Caco-2 (cell line): ENCODE data around the gene HADH. TPM values are rescaled to one million over a fixed set of nuclear protein-coding genes. Genes with fewer than 3 reads are reported as not detected.

Source experiments
- BruUV-seq: library from RNA; stranded (reverse); fragments of 400-500 nt; replicated peaks from 2 replicates; lab custom pipeline; 2021; lab: Mats Ljungman, UMichigan
- CTCF ChIA-PET: fragments of 300-600 bp; sonication (Branson Sonifier 250); formaldehyde crosslinking; loops from one replicate; lab custom pipeline; 2022; ENCODE audit warnings: antibody characterized with exemption; lab: Charles Lee
- POLR2A ChIA-PET: fragments of 300-600 bp; sonication (Branson Sonifier 250); formaldehyde crosslinking; loops from one replicate; lab custom pipeline; 2022; ENCODE audit warnings: antibody characterized with exemption; lab: Charles Lee
- DNase-seq, 2 experiments: peaks; one replicate each; pipeline versions ENCODE4 v3.0.0 to v3.0.0-alpha.2; 2020 to 2022
- H3K27me3 ChIP-seq: replicated peaks from 2 replicates; pipeline ENCODE4 v1.6.0; 2011; ENCODE audit warnings: low read length; ENCODE audit not compliant: control insufficient read depth, insufficient read depth
- H3K36me3 ChIP-seq: 2 replicates; pipeline ENCODE4 v1.5.1; 2011; ENCODE audit warnings: low read length; ENCODE audit not compliant: control insufficient read depth, insufficient read depth
- H3K4me1 ChIP-seq: fragments of 250-450 bp; sonication (Bioruptor Pico); 2 replicates; pipeline ENCODE4 v1.5.1; 2020; ENCODE audit warnings: mild to moderate bottlenecking
- H3K4me3 ChIP-seq: 2 replicates; pipeline ENCODE4 v1.5.1; 2011; ENCODE audit warnings: low read depth, mild to moderate bottlenecking, control low read depth, low read length
- H3K9me3 ChIP-seq: fragments of 250-450 bp; sonication (Bioruptor Pico); 2 replicates; pipeline ENCODE4 v1.5.1; 2020; ENCODE audit warnings: mild to moderate bottlenecking, moderate library complexity
- H3K27ac Mint-ChIP-seq: one replicate; pipeline ENCODE4 v1.8.0; 2022; ENCODE audit warnings: mixed read lengths; ENCODE audit not compliant: unreplicated experiment
- H3K27me3 Mint-ChIP-seq: one replicate; pipeline ENCODE4 v1.8.0; 2022; ENCODE audit warnings: mixed read lengths; ENCODE audit not compliant: insufficient read depth, unreplicated experiment
- H3K36me3 Mint-ChIP-seq: one replicate; pipeline ENCODE4 v1.8.0; 2022; ENCODE audit warnings: mild to moderate bottlenecking, mixed read lengths; ENCODE audit not compliant: insufficient read depth, unreplicated experiment
- H3K4me1 Mint-ChIP-seq: one replicate; pipeline ENCODE4 v1.8.0; 2022; ENCODE audit warnings: low read depth, mixed read lengths; ENCODE audit not compliant: unreplicated experiment
- H3K4me3 Mint-ChIP-seq: one replicate; pipeline ENCODE4 v1.8.0; 2022; ENCODE audit warnings: mild to moderate bottlenecking, moderate library complexity, mixed read lengths; ENCODE audit not compliant: unreplicated experiment
- H3K9me3 Mint-ChIP-seq: one replicate; pipeline ENCODE4 v1.8.0; 2022; ENCODE audit warnings: mixed read lengths; ENCODE audit not compliant: unreplicated experiment
- intact Hi-C: fragments of 100-400 bp; cut with micrococcal nuclease; formaldehyde crosslinking; loops from one replicate; pipeline ENCODE4 v1.10.0; 2022; ENCODE audit not compliant: unreplicated experiment
- total RNA-seq: library from RNA; stranded (reverse); gene quantifications from 2 replicates; pipeline ENCODE4 v1.2.3, GENCODE V29; 2022
- TF ChIP-seq, protein P1 (sequence below), 2 experiments: fragments of 200-600 bp in 1 of 2; IDR thresholded peaks; 1 replicate in 1 of 2; 2 replicates in 1 of 2; pipeline versions ENCODE4 v1.5.1 to v1.8.0; 2011 to 2022; ENCODE audit warnings: antibody characterized with exemption in 1 of 2, control low read depth in 1 of 2, inconsistent platforms in 1 of 2, low read depth in 1 of 2, low read length in 1 of 2, mild to moderate bottlenecking in 1 of 2, moderate library complexity in 1 of 2; ENCODE audit not compliant: insufficient read depth in 1 of 2, severe bottlenecking in 1 of 2, unreplicated experiment in 1 of 2

The HADH gene
- total RNA-seq, 1 experiment from 2014 or later: 35.8 TPM

DNA sequence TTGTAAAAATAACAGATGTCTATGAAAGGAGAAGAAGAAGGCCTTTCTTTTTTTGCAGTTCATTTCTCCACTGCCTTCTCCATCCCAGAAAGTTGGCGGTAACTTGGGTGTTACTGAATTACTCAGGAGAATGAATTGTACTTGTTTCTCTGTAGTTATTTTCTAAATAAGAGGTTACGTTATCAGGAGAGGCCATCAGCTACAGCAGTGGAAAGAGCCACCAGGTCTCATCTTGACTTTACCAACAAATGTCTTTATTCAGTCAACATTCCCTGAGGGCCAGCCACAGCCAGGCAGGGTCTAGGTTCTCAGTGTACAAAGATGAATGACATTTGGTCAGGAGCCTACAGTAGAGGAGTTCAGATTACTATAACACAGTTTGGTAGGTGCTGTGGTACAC lies 8.1 kb downstream of the HADH start:
- H3K36me3 Mint-ChIP-seq: no peaks in the 10 kb centered on the region
- POLR2A ChIA-PET: no interaction called here
- no peak for DNase-seq
- no peak overlapping the region for H3K4me3 Mint-ChIP-seq
- no peaks in the 10 kb centered on the region for H3K27me3 Mint-ChIP-seq
- intact Hi-C loops: no loop called here
- Histone ChIP-seq H3K36me3 (no peaks in the 10 kb centered on the region; the same call in 1 of the 2 replicates), H3K4me3 (no peak overlapping the region), H3K27me3 (no peaks in the 10 kb centered on the region), H3K4me1 (no peaks in the 10 kb centered on the region), H3K9me3 (no peaks in the 10 kb centered on the region)
- BruUV-seq: no TSS peak
- no peak overlapping the region for H3K27ac Mint-ChIP-seq
- H3K4me1 Mint-ChIP-seq: no peaks in the 10 kb centered on the region
- H3K9me3 Mint-ChIP-seq: peaks cover 14% of the 10 kb centered on the region
- TF ChIP-seq, protein P1, sequence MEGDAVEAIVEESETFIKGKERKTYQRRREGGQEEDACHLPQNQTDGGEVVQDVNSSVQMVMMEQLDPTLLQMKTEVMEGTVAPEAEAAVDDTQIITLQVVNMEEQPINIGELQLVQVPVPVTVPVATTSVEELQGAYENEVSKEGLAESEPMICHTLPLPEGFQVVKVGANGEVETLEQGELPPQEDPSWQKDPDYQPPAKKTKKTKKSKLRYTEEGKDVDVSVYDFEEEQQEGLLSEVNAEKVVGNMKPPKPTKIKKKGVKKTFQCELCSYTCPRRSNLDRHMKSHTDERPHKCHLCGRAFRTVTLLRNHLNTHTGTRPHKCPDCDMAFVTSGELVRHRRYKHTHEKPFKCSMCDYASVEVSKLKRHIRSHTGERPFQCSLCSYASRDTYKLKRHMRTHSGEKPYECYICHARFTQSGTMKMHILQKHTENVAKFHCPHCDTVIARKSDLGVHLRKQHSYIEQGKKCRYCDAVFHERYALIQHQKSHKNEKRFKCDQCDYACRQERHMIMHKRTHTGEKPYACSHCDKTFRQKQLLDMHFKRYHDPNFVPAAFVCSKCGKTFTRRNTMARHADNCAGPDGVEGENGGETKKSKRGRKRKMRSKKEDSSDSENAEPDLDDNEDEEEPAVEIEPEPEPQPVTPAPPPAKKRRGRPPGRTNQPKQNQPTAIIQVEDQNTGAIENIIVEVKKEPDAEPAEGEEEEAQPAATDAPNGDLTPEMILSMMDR (IDR thresholded peaks at IDR 0.05; ENCODE audit: insufficient read depth in 1 of 2, low read depth in 1 of 2, low read length in 1 of 2, severe bottlenecking in 1 of 2, unreplicated experiment in 1 of 2): no peak
- CTCF ChIA-PET: no interaction called here

DNA sequence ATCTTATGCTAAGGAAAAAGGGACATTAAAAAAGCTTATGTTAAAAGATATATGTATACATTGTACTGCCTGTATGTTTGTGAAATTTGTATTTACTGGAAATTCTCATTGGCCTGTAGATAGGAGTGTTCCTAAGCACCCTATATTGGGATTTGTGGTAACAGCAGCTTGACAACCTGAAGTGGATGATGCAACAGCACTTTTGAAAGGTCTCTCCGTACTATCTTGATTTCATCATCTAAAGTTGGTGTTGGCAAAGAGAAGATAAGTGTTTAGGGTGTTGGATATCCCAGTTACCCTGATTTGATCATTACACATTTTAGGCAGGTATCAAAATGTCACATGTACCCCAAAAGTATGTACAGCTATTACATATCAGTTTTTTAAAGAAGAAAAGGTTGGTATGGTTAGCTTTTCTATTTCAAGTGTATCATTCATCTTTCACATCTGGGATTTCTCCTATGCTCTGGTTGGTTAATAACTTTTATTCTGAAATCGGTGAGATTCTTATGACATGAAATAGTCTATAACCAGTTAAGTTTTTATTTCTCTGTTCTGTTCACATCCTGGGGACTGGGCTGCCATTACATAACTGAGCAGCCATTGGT lies 10.3 kb downstream of the HADH start:
- ChIA-PET POLR2A (no interaction called here), CTCF (no interaction called here)
- Mint-ChIP-seq H3K27ac (no peak overlapping the region), H3K36me3 (no peaks in the 10 kb centered on the region), H3K4me3 (no peak overlapping the region), H3K27me3 (no peaks in the 10 kb centered on the region), H3K9me3 (peaks cover 14% of the 10 kb centered on the region), H3K4me1 (no peaks in the 10 kb centered on the region)
- no peak overlapping the region for H3K4me3 ChIP-seq
- no peaks in the 10 kb centered on the region; the same call in 1 of the 2 replicates for H3K36me3 ChIP-seq
- no TSS peak for BruUV-seq
- DNase-seq: no peak
- H3K27me3 ChIP-seq: no peaks in the 10 kb centered on the region
- H3K4me1 ChIP-seq: no peaks in the 10 kb centered on the region
- H3K9me3 ChIP-seq: no peaks in the 10 kb centered on the region
- TF ChIP-seq, protein P1 (IDR thresholded peaks at IDR 0.05; ENCODE audit: insufficient read depth in 1 of 2, low read depth in 1 of 2, low read length in 1 of 2, severe bottlenecking in 1 of 2, unreplicated experiment in 1 of 2): no peak
- intact Hi-C loops: no loop called here

DNA sequence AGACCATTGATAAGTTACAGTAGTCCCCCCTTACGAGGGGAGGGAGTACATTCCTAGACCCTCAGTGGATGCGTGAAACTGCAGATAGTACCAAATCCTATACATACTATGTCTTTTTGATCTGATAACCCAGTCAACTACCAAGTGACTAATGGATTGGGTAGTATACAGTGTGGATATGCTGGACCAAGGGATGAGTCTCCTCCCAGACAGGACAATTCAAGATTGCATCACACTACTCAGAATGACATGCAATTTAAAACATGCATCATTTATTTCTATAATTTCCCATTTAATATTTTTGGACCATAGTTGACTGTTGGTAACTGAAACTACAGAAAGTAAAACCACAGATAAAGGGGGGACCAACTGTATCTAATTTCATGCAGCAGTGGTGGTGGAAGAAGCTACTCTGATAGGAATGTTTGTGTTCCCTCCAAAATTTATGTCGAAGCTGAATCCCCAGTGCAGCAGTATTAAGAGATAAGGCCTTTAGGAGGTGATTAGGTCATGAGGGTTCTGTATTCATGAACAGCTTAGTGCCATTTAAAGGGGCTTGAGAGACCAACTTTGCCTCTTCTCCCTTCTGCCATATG lies 11.9 kb downstream of the HADH start:
- TF ChIP-seq, protein P1 (IDR thresholded peaks at IDR 0.05; ENCODE audit: insufficient read depth in 1 of 2, low read depth in 1 of 2, low read length in 1 of 2, severe bottlenecking in 1 of 2, unreplicated experiment in 1 of 2): no peak
- Histone ChIP-seq H3K36me3 (no peaks in the 10 kb centered on the region; the same call in 1 of the 2 replicates), H3K4me1 (no peaks in the 10 kb centered on the region), H3K9me3 (no peaks in the 10 kb centered on the region), H3K4me3 (no peak overlapping the region), H3K27me3 (no peaks in the 10 kb centered on the region)
- Mint-ChIP-seq H3K4me3 (no peak overlapping the region), H3K27me3 (no peaks in the 10 kb centered on the region), H3K27ac (no peak overlapping the region), H3K4me1 (no peaks in the 10 kb centered on the region), H3K9me3 (peaks cover 14% of the 10 kb centered on the region), H3K36me3 (no peaks in the 10 kb centered on the region)
- DNase-seq: no peak
- intact Hi-C loops: no loop called here
- BruUV-seq: no TSS peak
- POLR2A ChIA-PET: no interaction called here
- CTCF ChIA-PET: no interaction called here
